Endothelial cell of umbilical vein (primary cell): ENCODE data around the gene LCLAT1. TPM values are rescaled to one million over a fixed set of nuclear protein-coding genes. Genes with fewer than 3 reads are reported as not detected.

Source experiments
- BruUV-seq: library from RNA; stranded (reverse); fragments of 400-500 nt; replicated peaks from 2 replicates; lab custom pipeline; 2021; lab: Mats Ljungman, UMichigan
- CTCF ChIA-PET: fragments of 300-600, 350-600 bp; sonication (Branson Sonifier 250); formaldehyde crosslinking; loops from one replicate; lab custom pipeline; 2021; ENCODE audit warnings: antibody characterized with exemption, inconsistent platforms; lab: Charles Lee
- POLR2A ChIA-PET: fragments of 300-600, 350-600 bp; sonication (Branson Sonifier 250); formaldehyde crosslinking; loops from one replicate; lab custom pipeline; 2021; ENCODE audit warnings: antibody characterized with exemption, inconsistent platforms; lab: Charles Lee
- DNase-seq: peaks from one replicate; pipeline ENCODE4 v3.0.0-alpha.2; 2011; ENCODE audit warnings: low read depth, low spot score
- FAIRE-seq: peaks from 2 replicates; lab custom pipeline; 2011; peaks lifted over from hg19 to GRCh38; lab: Jason Lieb, UNC
- H2AFZ ChIP-seq: 2 replicates; pipeline ENCODE4 v1.6.0; 2012; ENCODE audit warnings: low read depth, low read length, control low read depth, inconsistent platforms
- H3K27ac ChIP-seq: 2 replicates; pipeline ENCODE4 v1.5.1; 2011; ENCODE audit warnings: low read depth, mild to moderate bottlenecking, control low read depth, low read length, moderate library complexity; ENCODE audit not compliant: insufficient read depth
- H3K27me3 ChIP-seq, 2 experiments: 2 replicates each; pipeline versions ENCODE4 v1.6.0 to v1.6.1; 2011; ENCODE audit warnings: low read length in 2 of 2, mixed read lengths in 1 of 2; ENCODE audit not compliant: control insufficient read depth in 2 of 2, insufficient read depth in 2 of 2
- H3K36me3 ChIP-seq, 2 experiments: 2 replicates in 1 of 2; 3 replicates in 1 of 2; pipeline ENCODE4 v1.5.1; 2011; ENCODE audit warnings: low read length in 2 of 2, mild to moderate bottlenecking in 1 of 2, moderate library complexity in 1 of 2; ENCODE audit not compliant: control insufficient read depth in 2 of 2, insufficient read depth in 2 of 2; ENCODE audit errors: extremely low read depth in 1 of 2
- H3K4me1 ChIP-seq: 3 replicates; pipeline ENCODE4 v1.5.1; 2011; ENCODE audit warnings: mild to moderate bottlenecking, low read length; ENCODE audit not compliant: control insufficient read depth, insufficient read depth; ENCODE audit errors: extremely low read depth
- H3K4me2 ChIP-seq: 2 replicates; pipeline ENCODE4 v1.6.1; 2011; ENCODE audit warnings: low read length, control low read depth, mixed read lengths; ENCODE audit not compliant: insufficient read depth
- H3K4me3 ChIP-seq, 3 experiments: fragments of 200-600 bp in 1 of 3; sonication (generic), shearing (Covaris generic) in 1 of 3; replicated peaks in 1 of 3; 2 replicates each; pipeline ENCODE4 v1.5.1; 2011 to 2016; ENCODE audit warnings: control low read depth in 3 of 3, low read length in 3 of 3, mild to moderate bottlenecking in 2 of 3, inconsistent platforms in 1 of 3, low read depth in 1 of 3, moderate library complexity in 1 of 3; ENCODE audit not compliant: insufficient read depth in 1 of 3
- H3K79me2 ChIP-seq: 2 replicates; pipeline ENCODE4 v1.6.0; 2012; ENCODE audit warnings: low read length, inconsistent platforms; ENCODE audit not compliant: control insufficient read depth, insufficient read depth
- H3K9ac ChIP-seq: replicated peaks from 2 replicates; pipeline ENCODE3; 2011; ENCODE audit warnings: low read length, control low read depth; ENCODE audit not compliant: insufficient read depth; ENCODE audit errors: extremely low read depth
- H3K9me1 ChIP-seq: replicated peaks from 3 replicates; pipeline ENCODE4 v1.6.0; 2011; ENCODE audit warnings: mild to moderate bottlenecking, low read length; ENCODE audit not compliant: control insufficient read depth, insufficient read depth; ENCODE audit errors: extremely low read depth
- H3K9me3 ChIP-seq: replicated peaks from 2 replicates; pipeline ENCODE4 v1.5.1; 2012; ENCODE audit warnings: low read length, inconsistent platforms; ENCODE audit not compliant: control insufficient read depth, insufficient read depth
- H4K20me1 ChIP-seq: replicated peaks from 2 replicates; pipeline ENCODE3; 2011; ENCODE audit warnings: mild to moderate bottlenecking, low read length; ENCODE audit not compliant: control insufficient read depth, insufficient read depth; ENCODE audit errors: extremely low read depth
- EZH2 ChIP-seq: IDR thresholded peaks from 2 replicates; pipeline ENCODE4 v1.6.1; 2012; ENCODE audit warnings: borderline replicate concordance, low read depth, mild to moderate bottlenecking, moderate library complexity, low read length, inconsistent platforms; ENCODE audit not compliant: severe bottlenecking
- GATA2 ChIP-seq: IDR thresholded peaks from 2 replicates; pipeline ENCODE4 v1.7.0; 2011; ENCODE audit warnings: low read depth, mild to moderate bottlenecking, moderate library complexity, mixed read lengths, low read length; ENCODE audit not compliant: insufficient read length, insufficient read depth
- JUN ChIP-seq: IDR thresholded peaks from 2 replicates; pipeline ENCODE4 v1.6.1; 2011; ENCODE audit warnings: borderline replicate concordance, low read depth; ENCODE audit not compliant: insufficient read length, insufficient read depth
- MYC ChIP-seq: IDR thresholded peaks from one replicate; pipeline ENCODE4 v1.6.1; 2011; ENCODE audit warnings: mild to moderate bottlenecking, low read depth, low read length
- POLR2A ChIP-seq: IDR thresholded peaks from 2 replicates; pipeline ENCODE4 v1.6.1; 2012; ENCODE audit warnings: low read depth, mild to moderate bottlenecking, control low read depth, low read length
- POLR2AphosphoS5 ChIP-seq: IDR thresholded peaks from 2 replicates; pipeline ENCODE4 v1.6.1; 2012; ENCODE audit warnings: low read depth, mild to moderate bottlenecking, control low read depth, low read length, moderate library complexity; ENCODE audit not compliant: insufficient read depth
- dilution Hi-C: fragments of 300-500 bp; cut with MboI; formaldehyde crosslinking; loops from one replicate; pipeline ENCODE4 v1.15.0; 2019; ENCODE audit warnings: low sequenced_read_pairs; ENCODE audit not compliant: extremely low pct_ligation_motif_present
- intact Hi-C: fragments of 100-400 bp; cut with micrococcal nuclease; formaldehyde crosslinking; loops from one replicate; pipeline ENCODE4 v1.10.0; 2022
- polyA plus RNA-seq, 4 experiments: library from polyadenylated mRNA; depleted of rRNA in 3 of 4; stranded (reverse) in 3 of 4; unstranded in 1 of 4; fragments of >200 nt; gene quantifications; 2 replicates each; pipeline versions ENCODE4 v1.2.1 to v1.2.3, GENCODE V29; 2011 to 2012; ENCODE audit warnings: missing spikeins in 1 of 4
- total RNA-seq: library from RNA; stranded (reverse); gene quantifications from 2 replicates; pipeline ENCODE4 v1.2.3, GENCODE V29; 2021
- TF ChIP-seq, protein P1 (sequence below): IDR thresholded peaks from 2 replicates; pipeline ENCODE4 v1.6.1; 2011; ENCODE audit not compliant: insufficient read depth, insufficient read length
- TF ChIP-seq, protein P2 (sequence below), 2 donors: IDR thresholded peaks; 1 replicate in 1 of 2; 2 replicates in 1 of 2; pipeline ENCODE4 v1.5.1; 2011; ENCODE audit warnings: low read length in 2 of 2, mild to moderate bottlenecking in 2 of 2, moderate library complexity in 2 of 2, control low read depth in 1 of 2, inconsistent platforms in 1 of 2, low read depth in 1 of 2; ENCODE audit not compliant: insufficient read depth in 1 of 2; ENCODE audit errors: extremely low read depth in 1 of 2

Gene LCLAT1
- total and polyA plus RNA-seq, 2 donors (not counting 3 experiments of a cell fraction or from before 2014, with no cell fraction given) = 6.1 to 20.8 TPM

DNA sequence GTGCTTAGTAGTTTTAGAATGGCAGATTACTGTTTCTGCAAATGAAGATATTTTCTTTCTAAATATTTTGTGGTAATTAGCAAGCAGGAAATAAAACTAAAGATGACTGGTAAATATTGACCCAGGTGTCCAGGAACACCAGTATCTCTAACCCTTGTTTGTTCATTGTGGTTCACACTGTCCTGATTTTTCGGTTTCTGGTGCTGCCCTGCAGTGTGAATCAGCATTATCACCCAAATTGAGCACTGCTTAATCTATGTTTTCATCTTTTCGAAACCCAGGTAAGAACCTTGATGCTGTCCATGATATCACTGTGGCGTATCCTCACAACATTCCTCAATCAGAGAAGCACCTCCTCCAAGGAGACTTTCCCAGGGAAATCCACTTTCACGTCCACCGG, 192.8 kb downstream of the LCLAT1 start:
- dilution Hi-C loops = no loop called here
- ChIA-PET CTCF (no interaction called here), POLR2A (no interaction called here)
- no peaks in the 10 kb centered on the region for H3K9me1 ChIP-seq
- H3K27me3 ChIP-seq = no peaks in the 10 kb centered on the region
- no peak for FAIRE-seq
- no peaks in the 10 kb centered on the region for H3K9me3 ChIP-seq
- H4K20me1 ChIP-seq = no peaks in the 10 kb centered on the region
- no peak overlapping the region for H3K4me2 ChIP-seq
- H3K9ac ChIP-seq = no peak overlapping the region
- no peak overlapping the region for H3K4me3 ChIP-seq
- TF ChIP-seq POLR2A (no peak), GATA2 (no peak), JUN (no peak), POLR2AphosphoS5 (no peak), EZH2 (no peak), MYC (no peak)
- TF ChIP-seq, protein P1, sequence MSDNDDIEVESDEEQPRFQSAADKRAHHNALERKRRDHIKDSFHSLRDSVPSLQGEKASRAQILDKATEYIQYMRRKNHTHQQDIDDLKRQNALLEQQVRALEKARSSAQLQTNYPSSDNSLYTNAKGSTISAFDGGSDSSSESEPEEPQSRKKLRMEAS = no peak
- TF ChIP-seq, protein P2, sequence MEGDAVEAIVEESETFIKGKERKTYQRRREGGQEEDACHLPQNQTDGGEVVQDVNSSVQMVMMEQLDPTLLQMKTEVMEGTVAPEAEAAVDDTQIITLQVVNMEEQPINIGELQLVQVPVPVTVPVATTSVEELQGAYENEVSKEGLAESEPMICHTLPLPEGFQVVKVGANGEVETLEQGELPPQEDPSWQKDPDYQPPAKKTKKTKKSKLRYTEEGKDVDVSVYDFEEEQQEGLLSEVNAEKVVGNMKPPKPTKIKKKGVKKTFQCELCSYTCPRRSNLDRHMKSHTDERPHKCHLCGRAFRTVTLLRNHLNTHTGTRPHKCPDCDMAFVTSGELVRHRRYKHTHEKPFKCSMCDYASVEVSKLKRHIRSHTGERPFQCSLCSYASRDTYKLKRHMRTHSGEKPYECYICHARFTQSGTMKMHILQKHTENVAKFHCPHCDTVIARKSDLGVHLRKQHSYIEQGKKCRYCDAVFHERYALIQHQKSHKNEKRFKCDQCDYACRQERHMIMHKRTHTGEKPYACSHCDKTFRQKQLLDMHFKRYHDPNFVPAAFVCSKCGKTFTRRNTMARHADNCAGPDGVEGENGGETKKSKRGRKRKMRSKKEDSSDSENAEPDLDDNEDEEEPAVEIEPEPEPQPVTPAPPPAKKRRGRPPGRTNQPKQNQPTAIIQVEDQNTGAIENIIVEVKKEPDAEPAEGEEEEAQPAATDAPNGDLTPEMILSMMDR (IDR thresholded peaks at IDR 0.05; ENCODE audit: extremely low read depth in 1 of 2, insufficient read depth in 1 of 2, low read depth in 1 of 2, low read length in 2 of 2) = no peak
- peaks cover 0 to 2% of the 10 kb centered on the region in 2 experiments for H3K36me3 ChIP-seq
- DNase-seq = no peak
- no peaks in the 10 kb centered on the region for H3K79me2 ChIP-seq
- no TSS peak for BruUV-seq
- H3K27ac ChIP-seq = no peak overlapping the region
- intact Hi-C loops = no loop called here
- no peaks in the 10 kb centered on the region for H3K4me1 ChIP-seq
- H2AFZ ChIP-seq = no peak overlapping the region
